ENCODE measurements around the gene HHAT.

HHAT gene

GRCh38 chr1:210359255-210359654 is 30.6 kb downstream of the HHAT start:
- DNase-seq (ENCODE audit: low spot score) = no peak

GRCh38 chr1:210360852-210361477 is 32.3 kb downstream of the HHAT start:
- DNase-seq (ENCODE audit: low spot score) = peak; percentile 80

- DNase-seq (ENCODE audit: low spot score) = no peak
Observed at GRCh38 chr1:210361665-210362064, 33.0 kb downstream of the HHAT start.

- peak; percentile 72 for DNase-seq (ENCODE audit: low spot score)
Observed at GRCh38 chr1:210362526-210362925, 33.8 kb downstream of the HHAT start.

- no peak for DNase-seq (ENCODE audit: low spot score)
Observed at GRCh38 chr1:210363119-210363518, 34.4 kb downstream of the HHAT start.

- DNase-seq (ENCODE audit: low spot score) = no peak
Observed at GRCh38 chr1:210364479-210364878, 35.8 kb downstream of the HHAT start.

- no peak for DNase-seq (ENCODE audit: low spot score)
Observed at GRCh38 chr1:210366767-210367166, 38.1 kb downstream of the HHAT start.

GRCh38 chr1:210367566-210367965 is 38.9 kb downstream of the HHAT start:
- DNase-seq (ENCODE audit: low spot score) = no peak

GRCh38 chr1:210369425-210369824 is 40.7 kb downstream of the HHAT start:
- DNase-seq (ENCODE audit: low spot score) = no peak

- DNase-seq (ENCODE audit: low spot score) = no peak
Observed at GRCh38 chr1:210371916-210372315, 43.2 kb downstream of the HHAT start.

- DNase-seq (ENCODE audit: low spot score) = no peak
Observed at GRCh38 chr1:210372491-210372890, 43.8 kb downstream of the HHAT start.

- DNase-seq (ENCODE audit: low spot score) = no peak
Observed at GRCh38 chr1:210372931-210373627, 44.4 kb downstream of the HHAT start.

GRCh38 chr1:210373628-210373877 is 44.9 kb downstream of the HHAT start:
- no peak for DNase-seq (ENCODE audit: low spot score)

GRCh38 chr1:210373878-210374599 is 45.3 kb downstream of the HHAT start:
- peak; percentile 54 for DNase-seq (ENCODE audit: low spot score)

- DNase-seq (ENCODE audit: low spot score) = no peak
Observed at GRCh38 chr1:210374600-210374953, 45.9 kb downstream of the HHAT start.

- DNase-seq (ENCODE audit: low spot score) = peak; percentile 14
Observed at GRCh38 chr1:210376836-210377372, 48.2 kb downstream of the HHAT start.

GRCh38 chr1:210377731-210378333 is 49.1 kb downstream of the HHAT start:
- peak; percentile 64 for DNase-seq (ENCODE audit: low spot score)

GRCh38 chr1:210378736-210379135 is 50.0 kb downstream of the HHAT start:
- DNase-seq (ENCODE audit: low spot score) = no peak

GRCh38 chr1:210381934-210382333 is 53.2 kb downstream of the HHAT start:
- DNase-seq (ENCODE audit: low spot score) = no peak

- no peak for DNase-seq (ENCODE audit: low spot score)
Observed at GRCh38 chr1:210384625-210385024, 55.9 kb downstream of the HHAT start.

- no peak for DNase-seq (ENCODE audit: low spot score)
Observed at GRCh38 chr1:210385228-210385627, 56.5 kb downstream of the HHAT start.

- DNase-seq (ENCODE audit: low spot score) = no peak
Observed at GRCh38 chr1:210394281-210394821, 65.6 kb downstream of the HHAT start.

- DNase-seq (ENCODE audit: low spot score) = no peak
Observed at GRCh38 chr1:210396541-210396940, 67.8 kb downstream of the HHAT start.
